HepG2 (cell line): ENCODE data around the gene RANBP17. TPM values are rescaled to one million over a fixed set of nuclear protein-coding genes. Genes with fewer than 3 reads are reported as not detected.

Source experiments
- ATAC-seq: fragments of 200-7000 bp; cut with Tn5 transposase; 3 replicates; pipeline ENCODE4 v1.9.1; 2020; ENCODE audit warnings: mild to moderate bottlenecking, moderate library complexity
- BruUV-seq: library from RNA; stranded (reverse); fragments of 400-500 nt; replicated peaks from 2 replicates; lab custom pipeline; 2021; lab: Mats Ljungman, UMichigan
- CTCF ChIA-PET: fragments of 300-600 bp; formaldehyde crosslinking; extraction: SDS; loops from one replicate; lab custom pipeline; 2021; ENCODE audit warnings: low total read pairs, inconsistent platforms, low intra/inter-chr PET ratio; lab: Yijun Ruan, JAX
- POLR2A ChIA-PET: fragments of 350-600 bp; sonication (Branson Sonifier 250); formaldehyde crosslinking; loops from one replicate; lab custom pipeline; 2020; ENCODE audit warnings: antibody characterized with exemption, inconsistent platforms; lab: Yijun Ruan, JAX
- DNase-seq: peaks from one replicate; pipeline ENCODE4 v3.0.0-alpha.2; 2015; ENCODE audit warnings: low spot score
- FAIRE-seq: peaks from 3 replicates; lab custom pipeline; 2011; peaks lifted over from hg19 to GRCh38; lab: Jason Lieb, UNC
- H2AFZ ChIP-seq: one replicate; pipeline ENCODE4 v1.6.1; 2011; ENCODE audit warnings: low read length, inconsistent platforms
- H3K27ac ChIP-seq: fragments of 300-600 bp; 3 replicates; pipeline ENCODE4 v1.8.0; 2011; ENCODE audit warnings: mixed run types, mild to moderate bottlenecking, mixed read lengths, low read length, inconsistent platforms; ENCODE audit not compliant: insufficient read depth; ENCODE audit errors: extremely low read length
- H3K27me3 ChIP-seq, 2 experiments: fragments of 200-600 bp in 1 of 2; 2 replicates in 1 of 2; 3 replicates in 1 of 2; pipeline versions ENCODE4 v1.6.0 to v1.8.0; 2011; ENCODE audit warnings: low read length in 2 of 2, mild to moderate bottlenecking in 2 of 2, moderate library complexity in 2 of 2, inconsistent platforms in 1 of 2; ENCODE audit not compliant: insufficient read depth in 2 of 2, control insufficient read depth in 1 of 2
- H3K36me3 ChIP-seq, 2 experiments: fragments of 200-600 bp in 1 of 2; replicated peaks in 1 of 2; 2 replicates in 1 of 2; 3 replicates in 1 of 2; pipeline versions ENCODE4 v1.5.1 to v1.8.0; 2011; ENCODE audit warnings: low read length in 2 of 2, inconsistent platforms in 1 of 2; ENCODE audit not compliant: insufficient read depth in 2 of 2, control insufficient read depth in 1 of 2
- H3K4me1 ChIP-seq: 2 replicates; pipeline ENCODE4 v1.5.1; 2012; ENCODE audit warnings: low read length, inconsistent platforms; ENCODE audit not compliant: insufficient read depth
- H3K4me2 ChIP-seq: 2 replicates; pipeline ENCODE4 v1.6.0; 2011; ENCODE audit warnings: low read depth, low read length, inconsistent platforms
- H3K4me3 ChIP-seq, 3 experiments: fragments of 200-600 bp in 1 of 3; sonication (generic), shearing (Covaris generic) in 1 of 3; replicated peaks in 1 of 3; 2 replicates each; pipeline ENCODE4 v1.5.1; 2011 to 2016; ENCODE audit warnings: low read length in 3 of 3, inconsistent platforms in 2 of 3, low read depth in 2 of 3, mild to moderate bottlenecking in 2 of 3, control low read depth in 1 of 3, mixed read lengths in 1 of 3; ENCODE audit not compliant: insufficient read depth in 1 of 3
- H3K79me2 ChIP-seq: one replicate; pipeline ENCODE4 v1.6.1; 2011; ENCODE audit warnings: low read length, inconsistent platforms; ENCODE audit not compliant: insufficient read depth
- H3K9ac ChIP-seq: 2 replicates; pipeline ENCODE4 v1.6.0; 2011; ENCODE audit warnings: mild to moderate bottlenecking, low read depth, low read length, inconsistent platforms; ENCODE audit not compliant: insufficient read depth
- H3K9me3 ChIP-seq: 2 replicates; pipeline ENCODE4 v1.5.1; 2012; ENCODE audit warnings: mild to moderate bottlenecking, low read length
- H4K20me1 ChIP-seq: 2 replicates; pipeline ENCODE4 v1.6.0; 2011; ENCODE audit warnings: inconsistent platforms, mild to moderate bottlenecking, low read length, moderate library complexity; ENCODE audit not compliant: insufficient read depth
- CEBPZ ChIP-seq: IDR thresholded peaks from 2 replicates; pipeline ENCODE4 v1.6.1; 2012; ENCODE audit warnings: low read length, improper control_type of control experiment
- DPF2 ChIP-seq: sonication (generic); formaldehyde crosslinking; IDR thresholded peaks from 2 replicates; pipeline ENCODE4 v1.4.0; 2020; ENCODE audit warnings: mild to moderate bottlenecking, low read depth, missing genetic modification reagents, borderline replicate concordance
- KDM5B ChIP-seq: sonication (generic); formaldehyde crosslinking; IDR thresholded peaks from 2 replicates; pipeline ENCODE4 v1.4.0; 2020; ENCODE audit warnings: missing genetic modification reagents, mild to moderate bottlenecking, borderline replicate concordance
- MXD4 ChIP-seq: IDR thresholded peaks from 2 replicates; pipeline ENCODE4 v1.6.1; 2016; ENCODE audit warnings: mild to moderate bottlenecking, missing biosample characterization, missing genetic modification reagents
- SRSF1 ChIP-seq: fragments of 200-400 bp; formaldehyde crosslinking; optimal IDR thresholded peaks from 2 replicates; pipeline ENCODE3; 2017; ENCODE audit warnings: mild to moderate bottlenecking, low read depth, low read length, moderate library complexity
- TCF7L2 ChIP-seq: IDR thresholded peaks from 2 replicates; pipeline ENCODE4 v1.6.1; 2011; ENCODE audit warnings: mild to moderate bottlenecking, low read depth, low read length, moderate library complexity
- ZC3H13 ChIP-seq: sonication (generic); formaldehyde crosslinking; IDR thresholded peaks from 2 replicates; pipeline ENCODE4 v1.8.1; 2023; ENCODE audit warnings: mild to moderate bottlenecking, missing genetic modification reagents, moderate library complexity
- ZNF343 ChIP-seq: sonication (generic); formaldehyde crosslinking; IDR thresholded peaks from 2 replicates; pipeline ENCODE4 v1.4.0; 2020; ENCODE audit warnings: mild to moderate bottlenecking, missing genetic modification reagents
- ZNF367 ChIP-seq: sonication (generic); formaldehyde crosslinking; IDR thresholded peaks from 2 replicates; pipeline ENCODE4 v1.4.0; 2020; ENCODE audit warnings: missing genetic modification reagents, borderline replicate concordance
- WGBS: methylation state at CpG from one replicate; pipeline ENCODE4 v1.1.6; 2017; ENCODE audit warnings: low lambda C conversion rate; 5-methylcytosine and 5-hydroxymethylcytosine counted together
- in situ Hi-C: cut with HindIII; loops from 2 replicates; pipeline ENCODE4 v1.10.0; 2017; ENCODE audit warnings: low pct_unique_long_range_greater_than_20kb; ENCODE audit not compliant: extremely low pct_ligation_motif_present
- intact Hi-C: fragments of 100-400 bp; cut with micrococcal nuclease; formaldehyde crosslinking; loops from one replicate; pipeline ENCODE4 v1.10.0; 2022; ENCODE audit not compliant: unreplicated experiment
- polyA plus RNA-seq, 8 experiments: library from polyadenylated mRNA; depleted of rRNA in 3 of 8; stranded (reverse) in 7 of 8; unstranded in 1 of 8; fragments of >200 nt; fragmentation: Illumina TruSeq in 4 of 8; extraction: Trizol in 4 of 8; gene quantifications; 2 replicates each; pipeline versions ENCODE4 v1.2.1 to v1.2.3, GENCODE V29; 2011 to 2016; ENCODE audit warnings: low read depth in 4 of 8, missing spikeins in 1 of 8, mixed read lengths in 1 of 8; ENCODE audit not compliant: insufficient read depth in 1 of 8
- total RNA-seq, 5 experiments: library from RNA; depleted of rRNA; stranded (reverse); fragments of >200 nt; fragmentation: Illumina TruSeq; extraction: Trizol; gene quantifications; 2 replicates each; pipeline ENCODE4 v1.2.3, GENCODE V29; 2016; ENCODE audit warnings: low read depth in 1 of 5
- TF ChIP-seq, protein P1 (sequence below): IDR thresholded peaks from 2 replicates; pipeline ENCODE4 v1.6.1; 2016
- TF ChIP-seq, protein P2 (sequence below): sonication (generic); formaldehyde crosslinking; IDR thresholded peaks from 2 replicates; pipeline ENCODE4 v1.8.0; 2022; ENCODE audit warnings: mild to moderate bottlenecking, missing genetic modification reagents, moderate library complexity
- TF ChIP-seq, protein P3 (sequence below): sonication (generic); formaldehyde crosslinking; conservative IDR thresholded peaks from 2 replicates; pipeline ENCODE4 v1.4.0; 2020; ENCODE audit warnings: missing genetic modification reagents
- TF ChIP-seq, protein P4 (sequence below): sonication (generic); formaldehyde crosslinking; IDR thresholded peaks from 2 replicates; pipeline ENCODE4 v1.4.0; 2020; ENCODE audit warnings: missing genetic modification reagents, borderline replicate concordance

The RANBP17 gene
- total and polyA plus RNA-seq, 2 of the 13 experiments (the other 11 are each of a cell fraction or from before 2014, with no cell fraction given), result not detected

- Histone ChIP-seq H3K4me3 (no peak overlapping the region), H2AFZ (no peak overlapping the region), H3K9me3 (no peaks in the 10 kb centered on the region), H3K79me2 (no peaks in the 10 kb centered on the region), H3K27ac (no peak overlapping the region), H3K36me3 (no peaks in the 10 kb centered on the region)
- CTCF ChIA-PET, result no interaction called here
- intact Hi-C loops, result no loop called here
- no TSS peak for BruUV-seq
- TF ChIP-seq KDM5B (CRISPR knock-in tag) (no peak), ZNF367 (CRISPR knock-in tag) (no peak), ZC3H13 (CRISPR knock-in tag) (no peak), CEBPZ (no peak), TCF7L2 (no peak), SRSF1 (no peak), ZNF343 (CRISPR knock-in tag) (no peak), MXD4 (CRISPR knock-in tag) (no peak), DPF2 (no peak)
- TF ChIP-seq, protein P1, sequence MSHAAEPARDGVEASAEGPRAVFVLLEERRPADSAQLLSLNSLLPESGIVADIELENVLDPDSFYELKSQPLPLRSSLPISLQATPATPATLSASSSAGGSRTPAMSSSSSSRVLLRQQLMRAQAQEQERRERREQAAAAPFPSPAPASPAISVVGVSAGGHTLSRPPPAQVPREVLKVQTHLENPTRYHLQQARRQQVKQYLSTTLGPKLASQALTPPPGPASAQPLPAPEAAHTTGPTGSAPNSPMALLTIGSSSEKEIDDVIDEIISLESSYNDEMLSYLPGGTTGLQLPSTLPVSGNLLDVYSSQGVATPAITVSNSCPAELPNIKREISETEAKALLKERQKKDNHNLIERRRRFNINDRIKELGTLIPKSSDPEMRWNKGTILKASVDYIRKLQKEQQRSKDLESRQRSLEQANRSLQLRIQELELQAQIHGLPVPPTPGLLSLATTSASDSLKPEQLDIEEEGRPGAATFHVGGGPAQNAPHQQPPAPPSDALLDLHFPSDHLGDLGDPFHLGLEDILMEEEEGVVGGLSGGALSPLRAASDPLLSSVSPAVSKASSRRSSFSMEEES (CRISPR knock-in tag), result no peak
- TF ChIP-seq, protein P2, sequence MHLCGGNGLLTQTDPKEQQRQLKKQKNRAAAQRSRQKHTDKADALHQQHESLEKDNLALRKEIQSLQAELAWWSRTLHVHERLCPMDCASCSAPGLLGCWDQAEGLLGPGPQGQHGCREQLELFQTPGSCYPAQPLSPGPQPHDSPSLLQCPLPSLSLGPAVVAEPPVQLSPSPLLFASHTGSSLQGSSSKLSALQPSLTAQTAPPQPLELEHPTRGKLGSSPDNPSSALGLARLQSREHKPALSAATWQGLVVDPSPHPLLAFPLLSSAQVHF (CRISPR knock-in tag), result no peak
- TF ChIP-seq, protein P3, sequence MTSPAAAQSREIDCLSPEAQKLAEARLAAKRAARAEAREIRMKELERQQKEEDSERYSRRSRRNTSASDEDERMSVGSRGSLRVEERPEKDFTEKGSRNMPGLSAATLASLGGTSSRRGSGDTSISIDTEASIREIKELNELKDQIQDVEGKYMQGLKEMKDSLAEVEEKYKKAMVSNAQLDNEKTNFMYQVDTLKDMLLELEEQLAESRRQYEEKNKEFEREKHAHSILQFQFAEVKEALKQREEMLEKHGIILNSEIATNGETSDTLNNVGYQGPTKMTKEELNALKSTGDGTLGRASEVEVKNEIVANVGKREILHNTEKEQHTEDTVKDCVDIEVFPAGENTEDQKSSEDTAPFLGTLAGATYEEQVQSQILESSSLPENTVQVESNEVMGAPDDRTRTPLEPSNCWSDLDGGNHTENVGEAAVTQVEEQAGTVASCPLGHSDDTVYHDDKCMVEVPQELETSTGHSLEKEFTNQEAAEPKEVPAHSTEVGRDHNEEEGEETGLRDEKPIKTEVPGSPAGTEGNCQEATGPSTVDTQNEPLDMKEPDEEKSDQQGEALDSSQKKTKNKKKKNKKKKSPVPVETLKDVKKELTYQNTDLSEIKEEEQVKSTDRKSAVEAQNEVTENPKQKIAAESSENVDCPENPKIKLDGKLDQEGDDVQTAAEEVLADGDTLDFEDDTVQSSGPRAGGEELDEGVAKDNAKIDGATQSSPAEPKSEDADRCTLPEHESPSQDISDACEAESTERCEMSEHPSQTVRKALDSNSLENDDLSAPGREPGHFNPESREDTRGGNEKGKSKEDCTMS (CRISPR knock-in tag), result no peak
- TF ChIP-seq, protein P4, sequence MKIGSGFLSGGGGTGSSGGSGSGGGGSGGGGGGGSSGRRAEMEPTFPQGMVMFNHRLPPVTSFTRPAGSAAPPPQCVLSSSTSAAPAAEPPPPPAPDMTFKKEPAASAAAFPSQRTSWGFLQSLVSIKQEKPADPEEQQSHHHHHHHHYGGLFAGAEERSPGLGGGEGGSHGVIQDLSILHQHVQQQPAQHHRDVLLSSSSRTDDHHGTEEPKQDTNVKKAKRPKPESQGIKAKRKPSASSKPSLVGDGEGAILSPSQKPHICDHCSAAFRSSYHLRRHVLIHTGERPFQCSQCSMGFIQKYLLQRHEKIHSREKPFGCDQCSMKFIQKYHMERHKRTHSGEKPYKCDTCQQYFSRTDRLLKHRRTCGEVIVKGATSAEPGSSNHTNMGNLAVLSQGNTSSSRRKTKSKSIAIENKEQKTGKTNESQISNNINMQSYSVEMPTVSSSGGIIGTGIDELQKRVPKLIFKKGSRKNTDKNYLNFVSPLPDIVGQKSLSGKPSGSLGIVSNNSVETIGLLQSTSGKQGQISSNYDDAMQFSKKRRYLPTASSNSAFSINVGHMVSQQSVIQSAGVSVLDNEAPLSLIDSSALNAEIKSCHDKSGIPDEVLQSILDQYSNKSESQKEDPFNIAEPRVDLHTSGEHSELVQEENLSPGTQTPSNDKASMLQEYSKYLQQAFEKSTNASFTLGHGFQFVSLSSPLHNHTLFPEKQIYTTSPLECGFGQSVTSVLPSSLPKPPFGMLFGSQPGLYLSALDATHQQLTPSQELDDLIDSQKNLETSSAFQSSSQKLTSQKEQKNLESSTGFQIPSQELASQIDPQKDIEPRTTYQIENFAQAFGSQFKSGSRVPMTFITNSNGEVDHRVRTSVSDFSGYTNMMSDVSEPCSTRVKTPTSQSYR (CRISPR knock-in tag), result no peak
- TF ChIP-seq, all 625 proteins: peak for 0
- POLR2A ChIA-PET, result no interaction called here
- no peaks in the 10 kb centered on the region for H4K20me1 ChIP-seq
- no peak for ATAC-seq
- H3K4me1 ChIP-seq, result no peaks in the 10 kb centered on the region
- no peak for FAIRE-seq
- H3K4me2 ChIP-seq, result no peak overlapping the region
- no peak for DNase-seq
- in situ Hi-C loops, result loop anchor here (5.0 kb wide), 1 partner anchor 130 kb away; no protein-coding TSS in a partner anchor
- H3K27me3 ChIP-seq, result peaks cover 2 to 28% of the 10 kb centered on the region in 2 experiments; a peak in 4 of 5 replicates
- 15% methylated on average over 11 of the region's 11 CpGs for WGBS
- no peak overlapping the region for H3K9ac ChIP-seq
Measured at GRCh38 chr5:171337210-171337569, 475.4 kb downstream of the RANBP17 start.
